Cardiac muscle cell (in vitro differentiated cells and primary cell): Measurements from ENCODE around the gene TFDP2. TPM values are rescaled to one million over a fixed set of nuclear protein-coding genes. Genes with fewer than 3 reads are reported as not detected.

Experiments
- DNase-seq, 2 donors: peaks; one replicate each; pipeline versions ENCODE4 v3.0.0 to v3.0.0-alpha.2; 2010 to 2017; ENCODE audit warnings: low read depth in 1 of 2, low spot score in 1 of 2
- H3K27ac ChIP-seq: fragments of 200-600 bp; sonication (generic); 2 replicates; pipeline ENCODE4 v1.5.1; 2016
- H3K27me3 ChIP-seq: fragments of 200-600 bp; sonication (generic); 2 replicates; pipeline ENCODE4 v1.6.0; 2016; ENCODE audit warnings: control low read depth
- H3K36me3 ChIP-seq: fragments of 200-600 bp; sonication (generic); 2 replicates; pipeline ENCODE4 v1.5.1; 2016; ENCODE audit warnings: control low read depth
- H3K4me1 ChIP-seq: fragments of 200-600 bp; sonication (generic); 2 replicates; pipeline ENCODE4 v1.8.1; 2017; ENCODE audit warnings: low read depth, mild to moderate bottlenecking, mixed run types
- H3K4me3 ChIP-seq: fragments of 200-600 bp; sonication (generic); 2 replicates; pipeline ENCODE4 v1.5.1; 2016; ENCODE audit warnings: mild to moderate bottlenecking
- H3K9me3 ChIP-seq: fragments of 200-600 bp; sonication (generic); 2 replicates; pipeline ENCODE4 v1.5.1; 2017; ENCODE audit warnings: low read depth, mild to moderate bottlenecking, control low read depth
- polyA plus RNA-seq: library from polyadenylated mRNA; unstranded; fragments of >200 nt; fragmentation: Nextera tagmentation; extraction: Ambion mirVana; gene quantifications from 2 replicates; pipeline ENCODE4 v1.2.1, GENCODE V29; 2016
- total RNA-seq: library from RNA; depleted of rRNA; stranded (reverse); fragments of >200 nt; gene quantifications from 2 replicates; pipeline ENCODE4 v1.2.3, GENCODE V29; 2016
- TF ChIP-seq, protein P1 (sequence below): IDR thresholded peaks from 2 replicates; pipeline ENCODE4 v1.5.1; 2012; ENCODE audit warnings: low read depth, mild to moderate bottlenecking, low read length

TFDP2 gene
- total and polyA plus RNA-seq, 2 experiments from 2014 or later, result 60.8 to 95.2 TPM

GRCh38 chr3:141938011-141938500 lies 211.3 kb downstream of the TFDP2 start:
- H3K27me3 ChIP-seq, result no peaks in the 10 kb centered on the region
- peaks cover 2% of the 10 kb centered on the region for H3K4me1 ChIP-seq
- DNase-seq, result no peak
- TF ChIP-seq, protein P1, sequence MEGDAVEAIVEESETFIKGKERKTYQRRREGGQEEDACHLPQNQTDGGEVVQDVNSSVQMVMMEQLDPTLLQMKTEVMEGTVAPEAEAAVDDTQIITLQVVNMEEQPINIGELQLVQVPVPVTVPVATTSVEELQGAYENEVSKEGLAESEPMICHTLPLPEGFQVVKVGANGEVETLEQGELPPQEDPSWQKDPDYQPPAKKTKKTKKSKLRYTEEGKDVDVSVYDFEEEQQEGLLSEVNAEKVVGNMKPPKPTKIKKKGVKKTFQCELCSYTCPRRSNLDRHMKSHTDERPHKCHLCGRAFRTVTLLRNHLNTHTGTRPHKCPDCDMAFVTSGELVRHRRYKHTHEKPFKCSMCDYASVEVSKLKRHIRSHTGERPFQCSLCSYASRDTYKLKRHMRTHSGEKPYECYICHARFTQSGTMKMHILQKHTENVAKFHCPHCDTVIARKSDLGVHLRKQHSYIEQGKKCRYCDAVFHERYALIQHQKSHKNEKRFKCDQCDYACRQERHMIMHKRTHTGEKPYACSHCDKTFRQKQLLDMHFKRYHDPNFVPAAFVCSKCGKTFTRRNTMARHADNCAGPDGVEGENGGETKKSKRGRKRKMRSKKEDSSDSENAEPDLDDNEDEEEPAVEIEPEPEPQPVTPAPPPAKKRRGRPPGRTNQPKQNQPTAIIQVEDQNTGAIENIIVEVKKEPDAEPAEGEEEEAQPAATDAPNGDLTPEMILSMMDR, result no peak
- no peak overlapping the region for H3K27ac ChIP-seq
- no peak overlapping the region for H3K4me3 ChIP-seq
- H3K9me3 ChIP-seq, result no peaks in the 10 kb centered on the region
- H3K36me3 ChIP-seq, result no peaks in the 10 kb centered on the region

GRCh38 chr3:141934354-141934753 lies 215.0 kb downstream of the TFDP2 start:
- Histone ChIP-seq H3K9me3 (no peaks in the 10 kb centered on the region), H3K27ac (no peak overlapping the region), H3K4me1 (no peaks in the 10 kb centered on the region), H3K4me3 (no peak overlapping the region), H3K36me3 (no peaks in the 10 kb centered on the region), H3K27me3 (no peaks in the 10 kb centered on the region)
- TF ChIP-seq, protein P1, result no peak
- no peak for DNase-seq

DNA sequence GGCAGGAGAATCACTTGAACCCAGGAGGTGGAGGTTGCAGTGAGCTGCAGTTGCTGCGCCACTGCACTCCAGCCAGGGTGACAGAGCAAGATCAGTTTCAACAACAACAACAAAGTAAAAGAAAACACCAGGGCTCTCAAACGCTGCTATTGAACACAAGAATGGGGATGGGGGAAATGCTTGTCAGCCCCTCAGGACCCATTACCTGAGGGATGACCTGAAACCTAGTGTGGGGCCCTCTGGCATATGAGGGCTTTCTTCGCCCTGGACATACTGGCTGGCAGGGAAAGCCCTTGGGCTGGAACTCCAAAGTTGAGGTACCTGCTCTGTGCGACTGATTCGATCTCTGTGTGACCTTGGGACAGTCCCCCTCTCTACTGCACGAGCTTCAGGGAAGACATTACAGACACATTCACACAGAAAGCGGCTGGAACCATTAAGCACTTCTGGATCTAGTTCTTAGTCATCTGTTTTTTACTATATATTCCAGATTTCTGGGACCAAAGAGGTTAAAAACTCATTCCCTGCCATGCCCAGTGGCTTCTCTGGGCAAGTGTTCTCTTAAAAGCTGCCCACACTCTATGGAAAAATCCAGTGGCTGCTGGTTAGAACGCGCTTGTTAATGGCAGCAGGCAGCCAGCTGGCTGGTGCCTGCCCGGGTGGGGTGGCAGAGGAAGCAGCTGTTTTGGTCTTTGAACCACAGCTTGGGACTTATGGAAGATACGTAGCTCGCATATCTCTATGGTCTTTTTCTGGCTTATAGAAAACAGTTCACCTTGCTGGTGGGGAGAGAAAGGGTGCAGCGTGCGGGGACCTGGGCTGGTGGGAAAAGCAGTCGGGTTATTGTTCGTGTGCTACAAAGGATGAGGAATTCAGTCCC lies 215.7 kb downstream of the TFDP2 start:
- no peaks in the 10 kb centered on the region for H3K36me3 ChIP-seq
- H3K4me1 ChIP-seq, result no peaks in the 10 kb centered on the region
- H3K27me3 ChIP-seq, result no peaks in the 10 kb centered on the region
- no peak overlapping the region for H3K4me3 ChIP-seq
- no peak for DNase-seq
- no peaks in the 10 kb centered on the region for H3K9me3 ChIP-seq
- H3K27ac ChIP-seq, result no peak overlapping the region
- TF ChIP-seq, protein P1, result no peak

DNA sequence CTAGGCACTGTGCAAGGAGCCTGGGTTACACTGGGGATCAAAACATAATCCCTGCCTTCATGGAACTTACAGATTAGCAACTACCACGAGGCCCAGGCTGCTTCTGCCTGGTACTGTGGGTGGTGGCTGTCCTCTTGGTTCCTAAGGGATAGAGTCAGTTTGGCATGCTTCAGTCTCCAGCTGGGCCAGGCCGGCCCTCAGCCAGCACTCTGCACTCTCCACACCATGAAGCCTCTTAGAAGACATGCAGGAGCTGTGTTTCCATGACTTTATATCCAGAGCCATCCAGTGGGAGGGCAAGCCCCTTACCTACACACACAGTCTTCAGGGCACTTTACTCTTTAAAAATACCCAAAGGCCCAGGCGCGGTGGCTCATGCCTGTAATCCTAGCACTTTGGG lies 218.5 kb downstream of the TFDP2 start:
- Histone ChIP-seq H3K9me3 (no peaks in the 10 kb centered on the region), H3K27ac (no peak overlapping the region), H3K27me3 (no peaks in the 10 kb centered on the region), H3K4me1 (no peaks in the 10 kb centered on the region), H3K4me3 (no peak overlapping the region), H3K36me3 (no peaks in the 10 kb centered on the region)
- TF ChIP-seq, protein P1, result no peak
- no peak for DNase-seq

GRCh38 chr3:141929341-141929995 lies 219.9 kb downstream of the TFDP2 start:
- Histone ChIP-seq H3K9me3 (no peaks in the 10 kb centered on the region), H3K4me1 (no peaks in the 10 kb centered on the region), H3K36me3 (no peaks in the 10 kb centered on the region), H3K27me3 (no peaks in the 10 kb centered on the region), H3K4me3 (no peak overlapping the region), H3K27ac (no peak overlapping the region)
- DNase-seq, result no peak
- TF ChIP-seq, protein P1, result no peak
